CD4-positive, CD25-positive, alpha-beta regulatory T cell (primary cell): ENCODE results near the gene UMOD. TPM values are rescaled to one million over a fixed set of nuclear protein-coding genes. Genes with fewer than 3 reads are reported as not detected.

Experiments
- ATAC-seq, 2 donors: fragments of 150-1000 bp; cut with Tn5 transposase; one replicate each; pipeline ENCODE4 v1.10.0; 2021; ENCODE audit warnings: low read depth in 2 of 2, moderate number of reproducible peaks in 2 of 2, moderate library complexity in 1 of 2
- DNase-seq, 3 donors: peaks; one replicate each; pipeline versions ENCODE4 v3.0.0 to v3.0.0-alpha.2; 2012 to 2022; ENCODE audit warnings: mixed read lengths in 1 of 3
- H3K27ac ChIP-seq: one replicate; pipeline ENCODE4 v1.7.0; 2013; ENCODE audit warnings: mild to moderate bottlenecking, low read length; ENCODE audit not compliant: insufficient read depth, poor library complexity, severe bottlenecking
- H3K27me3 ChIP-seq: one replicate; pipeline ENCODE4 v1.7.0; 2013; ENCODE audit warnings: low read length; ENCODE audit not compliant: control insufficient read depth, insufficient read depth
- H3K36me3 ChIP-seq: one replicate; pipeline ENCODE4 v1.7.0; 2013; ENCODE audit warnings: mild to moderate bottlenecking, low read length, moderate library complexity; ENCODE audit not compliant: control insufficient read depth, insufficient read depth
- H3K4me1 ChIP-seq: 2 replicates; pipeline ENCODE4 v1.7.0; 2013; ENCODE audit warnings: mild to moderate bottlenecking, low read length; ENCODE audit not compliant: insufficient read depth, control insufficient read depth, poor library complexity, severe bottlenecking
- H3K4me3 ChIP-seq: one replicate; pipeline ENCODE4 v1.7.0; 2013; ENCODE audit warnings: low read depth, mild to moderate bottlenecking, low read length, moderate library complexity
- H3K9me3 ChIP-seq, 2 experiments: 1 replicate in 1 of 2; 2 replicates in 1 of 2; pipeline ENCODE4 v1.7.0; 2013; ENCODE audit warnings: low read length in 2 of 2, mild to moderate bottlenecking in 1 of 2, moderate library complexity in 1 of 2; ENCODE audit not compliant: control insufficient read depth in 2 of 2
- H3K27ac Mint-ChIP-seq, 3 donors: one replicate each; pipeline ENCODE4 v1.8.0; 2020 to 2022; ENCODE audit warnings: mild to moderate bottlenecking in 3 of 3, mixed read lengths in 3 of 3, moderate library complexity in 2 of 3
- H3K27me3 Mint-ChIP-seq: one replicate; pipeline ENCODE4 v1.8.0; 2022; ENCODE audit warnings: mild to moderate bottlenecking, mixed read lengths
- H3K36me3 Mint-ChIP-seq: one replicate; pipeline ENCODE4 v1.8.0; 2020; ENCODE audit warnings: mixed read lengths
- H3K4me1 Mint-ChIP-seq, 4 donors: one replicate each; pipeline ENCODE4 v1.8.0; 2020 to 2022; ENCODE audit warnings: mixed read lengths in 4 of 4, mild to moderate bottlenecking in 1 of 4
- H3K4me3 Mint-ChIP-seq, 4 donors: one replicate each; pipeline ENCODE4 v1.8.0; 2020 to 2022; ENCODE audit warnings: mild to moderate bottlenecking in 4 of 4, mixed read lengths in 4 of 4, moderate library complexity in 3 of 4
- H3K9me3 Mint-ChIP-seq, 7 donors: one replicate each; pipeline ENCODE4 v1.8.0; 2020 to 2022; ENCODE audit warnings: mixed read lengths in 7 of 7, mild to moderate bottlenecking in 3 of 7, moderate library complexity in 2 of 7
- polyA plus RNA-seq, 4 donors: library from polyadenylated mRNA; unstranded; fragments of 300-500 nt; fragmentation: Illumina TruSeq; gene quantifications; one replicate each; pipeline ENCODE4 v1.2.3, GENCODE V29; 2021
- total RNA-seq: library from RNA; stranded (reverse); gene quantifications from one replicate; pipeline ENCODE4 v1.2.3, GENCODE V29; 2022

UMOD gene
- not detected for total RNA-seq
- polyA plus RNA-seq, result not detected

GRCh38 chr16:20352615-20353014 lies at the start of gene UMOD:
UMOD (minus strand) TSS chr16:20352715; CDS start chr16:20350737, 1,978 bp downstream.
- Mint-ChIP-seq H3K9me3 (peaks cover 0 to 4% (median 2%) of the 10 kb centered on the region in 7 donors), H3K4me1 (no peaks in the 10 kb centered on the region), H3K36me3 (no peaks in the 10 kb centered on the region), H3K4me3 (no peak within 1 kb of the TSS), H3K27ac (peak within 1 kb of the TSS in 1 of 3 donors; percentile 23), H3K27me3 (peaks cover 11% of the 10 kb centered on the region)
- ATAC-seq, result no peak
- Histone ChIP-seq H3K27ac (no peak within 1 kb of the TSS), H3K36me3 (no peaks in the 10 kb centered on the region), H3K4me3 (no peak within 1 kb of the TSS), H3K9me3 (no peaks in the 10 kb centered on the region), H3K27me3 (no peaks in the 10 kb centered on the region), H3K4me1 (no peaks in the 10 kb centered on the region)
- DNase-seq, result no peak

- Mint-ChIP-seq H3K27me3 (no peaks in the 10 kb centered on the region), H3K4me1 (no peaks in the 10 kb centered on the region), H3K36me3 (no peaks in the 10 kb centered on the region), H3K4me3 (no peak overlapping the region), H3K27ac (no peak overlapping the region), H3K9me3 (no peaks in the 10 kb centered on the region)
- no peak overlapping the region for H3K27ac ChIP-seq
- H3K4me3 ChIP-seq, result no peak overlapping the region
- no peaks in the 10 kb centered on the region for H3K4me1 ChIP-seq
- H3K27me3 ChIP-seq, result no peaks in the 10 kb centered on the region
- no peak for DNase-seq
- no peaks in the 10 kb centered on the region for H3K9me3 ChIP-seq
- H3K36me3 ChIP-seq, result no peaks in the 10 kb centered on the region
- no peak for ATAC-seq
Measured at GRCh38 chr16:20401475-20402016, 49.0 kb upstream of the UMOD start.

- no peak for DNase-seq
- no peaks in the 10 kb centered on the region for H3K9me3 Mint-ChIP-seq
- no peaks in the 10 kb centered on the region for H3K27me3 Mint-ChIP-seq
Measured at GRCh38 chr16:20401066-20401465, 48.6 kb upstream of the UMOD start.

GRCh38 chr16:20399185-20399584 lies 46.7 kb upstream of the UMOD start:
- Mint-ChIP-seq H3K36me3 (no peaks in the 10 kb centered on the region), H3K4me3 (no peak overlapping the region), H3K27ac (no peak overlapping the region), H3K27me3 (no peaks in the 10 kb centered on the region), H3K9me3 (no peaks in the 10 kb centered on the region), H3K4me1 (no peaks in the 10 kb centered on the region)
- DNase-seq, result no peak
- no peaks in the 10 kb centered on the region for H3K4me1 ChIP-seq
- no peak overlapping the region for H3K27ac ChIP-seq
- H3K36me3 ChIP-seq, result no peaks in the 10 kb centered on the region
- H3K27me3 ChIP-seq, result no peaks in the 10 kb centered on the region
- no peak for ATAC-seq
- no peak overlapping the region for H3K4me3 ChIP-seq
- H3K9me3 ChIP-seq, result no peaks in the 10 kb centered on the region

More at GRCh38 chr16:20401066-20401465, 48.6 kb upstream of the UMOD start:
- no peaks in the 10 kb centered on the region for H3K9me3 ChIP-seq
- H3K4me3 ChIP-seq, result no peak overlapping the region
- no peaks in the 10 kb centered on the region for H3K27me3 ChIP-seq
- Mint-ChIP-seq H3K27ac (no peak overlapping the region), H3K4me1 (no peaks in the 10 kb centered on the region), H3K4me3 (no peak overlapping the region), H3K36me3 (no peaks in the 10 kb centered on the region)
- no peaks in the 10 kb centered on the region for H3K36me3 ChIP-seq
- H3K4me1 ChIP-seq, result no peaks in the 10 kb centered on the region
- H3K27ac ChIP-seq, result no peak overlapping the region
- no peak for ATAC-seq

- H3K9me3 ChIP-seq, result no peaks in the 10 kb centered on the region
- H3K4me3 ChIP-seq, result no peak overlapping the region
- no peaks in the 10 kb centered on the region for H3K36me3 ChIP-seq
- no peaks in the 10 kb centered on the region for H3K4me1 ChIP-seq
- H3K4me1 Mint-ChIP-seq, result no peaks in the 10 kb centered on the region
- no peak overlapping the region for H3K27ac Mint-ChIP-seq
- H3K36me3 Mint-ChIP-seq, result no peaks in the 10 kb centered on the region
- no peak for ATAC-seq
- no peak overlapping the region for H3K4me3 Mint-ChIP-seq
- H3K27me3 Mint-ChIP-seq, result no peaks in the 10 kb centered on the region
- no peaks in the 10 kb centered on the region for H3K27me3 ChIP-seq
- H3K27ac ChIP-seq, result no peak overlapping the region
- H3K9me3 Mint-ChIP-seq, result no peaks in the 10 kb centered on the region
- no peak for DNase-seq
Measured at GRCh38 chr16:20398603-20399002, 46.1 kb upstream of the UMOD start.

- H3K27me3 ChIP-seq, result no peaks in the 10 kb centered on the region
- H3K4me1 ChIP-seq, result no peaks in the 10 kb centered on the region
- H3K27ac ChIP-seq, result no peak overlapping the region
- Mint-ChIP-seq H3K27ac (no peak overlapping the region), H3K27me3 (no peaks in the 10 kb centered on the region), H3K4me1 (no peaks in the 10 kb centered on the region), H3K36me3 (no peaks in the 10 kb centered on the region), H3K9me3 (no peaks in the 10 kb centered on the region), H3K4me3 (no peak overlapping the region)
- no peak for DNase-seq
- no peaks in the 10 kb centered on the region for H3K36me3 ChIP-seq
- no peak for ATAC-seq
- no peaks in the 10 kb centered on the region for H3K9me3 ChIP-seq
- no peak overlapping the region for H3K4me3 ChIP-seq
Measured at GRCh38 chr16:20397468-20398074, 45.1 kb upstream of the UMOD start.

- DNase-seq (no peak), ATAC-seq (no peak)
- H3K27me3 Mint-ChIP-seq, result no peaks in the 10 kb centered on the region
- Histone ChIP-seq H3K9me3 (no peaks in the 10 kb centered on the region), H3K36me3 (no peaks in the 10 kb centered on the region), H3K4me1 (no peaks in the 10 kb centered on the region), H3K4me3 (no peak overlapping the region), H3K27me3 (no peaks in the 10 kb centered on the region), H3K27ac (no peak overlapping the region)
- no peak overlapping the region for H3K4me3 Mint-ChIP-seq
- H3K36me3 Mint-ChIP-seq, result no peaks in the 10 kb centered on the region
- no peaks in the 10 kb centered on the region for H3K4me1 Mint-ChIP-seq
- no peaks in the 10 kb centered on the region for H3K9me3 Mint-ChIP-seq
- no peak overlapping the region for H3K27ac Mint-ChIP-seq
Measured at GRCh38 chr16:20396846-20397467, 44.4 kb upstream of the UMOD start.

- no peaks in the 10 kb centered on the region for H3K9me3 ChIP-seq
- DNase-seq (no peak), ATAC-seq (no peak)
- H3K36me3 ChIP-seq, result no peaks in the 10 kb centered on the region
- H3K27ac Mint-ChIP-seq, result no peak overlapping the region
- H3K36me3 Mint-ChIP-seq, result no peaks in the 10 kb centered on the region
- H3K27ac ChIP-seq, result no peak overlapping the region
- no peaks in the 10 kb centered on the region for H3K27me3 Mint-ChIP-seq
- no peak overlapping the region for H3K4me3 Mint-ChIP-seq
- no peaks in the 10 kb centered on the region for H3K27me3 ChIP-seq
- no peaks in the 10 kb centered on the region for H3K4me1 ChIP-seq
- H3K4me3 ChIP-seq, result no peak overlapping the region
- H3K4me1 Mint-ChIP-seq, result no peaks in the 10 kb centered on the region
- no peaks in the 10 kb centered on the region for H3K9me3 Mint-ChIP-seq
Measured at GRCh38 chr16:20395946-20396345, 43.4 kb upstream of the UMOD start.
